GM12875 (cell line): ENCODE data around the gene GPR152.
A peak's percentile ranks its signal among the peaks of the same experiment; 100 is the strongest.

Experiments used
- H3K4me3 ChIP-seq: one replicate; pipeline ENCODE4 v1.5.1; 2011; ENCODE audit warnings: low read depth, low read length, control low read depth
- CTCF ChIP-seq: IDR thresholded peaks from 2 replicates; pipeline ENCODE4 v1.5.1; 2011; ENCODE audit warnings: low read depth, mild to moderate bottlenecking, control low read depth, inconsistent platforms, low read length, moderate library complexity, borderline replicate concordance; ENCODE audit not compliant: insufficient read depth

The GPR152 gene

GRCh38 chr11:67435727-67436458, 16.6 kb downstream of the GPR152 start:
- no peak for TF ChIP-seq CTCF
- peak overlapping the region; percentile 95 for H3K4me3 ChIP-seq

- no peak for TF ChIP-seq CTCF
- peak overlapping the region; percentile 95 for H3K4me3 ChIP-seq
These were observed 17.4 kb downstream of the GPR152 start for GRCh38 chr11:67435031-67435726.

GRCh38 chr11:67434395-67434881, 18.1 kb downstream of the GPR152 start:
- no peak for TF ChIP-seq CTCF
- peak overlapping the region; percentile 95 for H3K4me3 ChIP-seq

- H3K4me3 ChIP-seq: peak overlapping the region; percentile 95
- no peak for TF ChIP-seq CTCF
These were observed 18.8 kb downstream of the GPR152 start for GRCh38 chr11:67433536-67434394.

GRCh38 chr11:67432655-67433349, 19.7 kb downstream of the GPR152 start:
- TF ChIP-seq CTCF: no peak
- H3K4me3 ChIP-seq: no peak overlapping the region

GRCh38 chr11:67431346-67432249, 20.9 kb downstream of the GPR152 start:
- no peak overlapping the region for H3K4me3 ChIP-seq
- no peak for TF ChIP-seq CTCF
